Measurements from ENCODE around the gene L3MBTL1.

The L3MBTL1 gene

GRCh38 chr20:43548273-43548880 lies 40.9 kb downstream of the L3MBTL1 start:
- no peak for TF ChIP-seq CTCF (IDR thresholded peaks at IDR 0.05; ENCODE audit: control extremely low read depth, extremely low read depth, low read depth, missing control alignments)
- no peak for DNase-seq (ENCODE audit: extremely low spot score)
- ChIA-PET POLR2A (no interaction called here), CTCF (interaction anchor here (1.0 to 3.1 kb wide), 2 partner anchors 8 to 10 kb away, joined by 3 to 16 read pairs; no protein-coding TSS in a partner anchor)

- no peak for TF ChIP-seq CTCF (IDR thresholded peaks at IDR 0.05; ENCODE audit: control extremely low read depth, extremely low read depth, low read depth, missing control alignments)
- DNase-seq (ENCODE audit: extremely low spot score), result no peak
- POLR2A ChIA-PET, result no interaction called here
- CTCF ChIA-PET, result interaction anchor here (0.7 to 3.1 kb wide), 4 partner anchors 10 to 42 kb away, joined by 3 to 16 read pairs (median 3); partner anchors contain the start of gene L3MBTL1
These were observed 42.0 kb downstream of the L3MBTL1 start for GRCh38 chr20:43549416-43550065.

GRCh38 chr20:43550456-43550855 lies 43.0 kb downstream of the L3MBTL1 start:
- ChIA-PET POLR2A (no interaction called here), CTCF (interaction anchor here (0.7 to 3.1 kb wide), 3 partner anchors 12 to 43 kb away, joined by 3 to 16 read pairs (median 3); partner anchors contain the start of gene L3MBTL1)
- no peak for DNase-seq (ENCODE audit: extremely low spot score)
- no peak for TF ChIP-seq CTCF (IDR thresholded peaks at IDR 0.05; ENCODE audit: control extremely low read depth, extremely low read depth, low read depth, missing control alignments)

- TF ChIP-seq CTCF (IDR thresholded peaks at IDR 0.05; ENCODE audit: control extremely low read depth, extremely low read depth, low read depth, missing control alignments), result no peak
- no peak for DNase-seq (ENCODE audit: extremely low spot score)
- ChIA-PET CTCF (no interaction called here), POLR2A (no interaction called here)
These were observed 46.9 kb downstream of the L3MBTL1 start for GRCh38 chr20:43554369-43554768.

- ChIA-PET POLR2A (no interaction called here), CTCF (interaction anchor here (0.8 to 4.6 kb wide), 6 partner anchors 11 to 524 kb away, joined by 3 to 30 read pairs (median 4); no protein-coding TSS in a partner anchor)
- TF ChIP-seq CTCF (IDR thresholded peaks at IDR 0.05; ENCODE audit: control extremely low read depth, extremely low read depth, low read depth, missing control alignments), result no peak
- DNase-seq (ENCODE audit: extremely low spot score), result no peak
These were observed 51.1 kb downstream of the L3MBTL1 start, which contains the start of gene SGK2 for GRCh38 chr20:43558412-43559146. SGK2 (plus strand) TSS chr20:43559027; CDS start chr20:43566496, 7,469 bp downstream.
